Raji (cell line): ENCODE results near the gene ADAMTS9.

Experiments used
- POLR2A ChIP-seq: IDR thresholded peaks from 2 replicates; pipeline ENCODE4 v1.6.1; 2011; ENCODE audit warnings: low read depth, low read length, control low read depth; ENCODE audit not compliant: insufficient read depth

ADAMTS9 gene

DNA sequence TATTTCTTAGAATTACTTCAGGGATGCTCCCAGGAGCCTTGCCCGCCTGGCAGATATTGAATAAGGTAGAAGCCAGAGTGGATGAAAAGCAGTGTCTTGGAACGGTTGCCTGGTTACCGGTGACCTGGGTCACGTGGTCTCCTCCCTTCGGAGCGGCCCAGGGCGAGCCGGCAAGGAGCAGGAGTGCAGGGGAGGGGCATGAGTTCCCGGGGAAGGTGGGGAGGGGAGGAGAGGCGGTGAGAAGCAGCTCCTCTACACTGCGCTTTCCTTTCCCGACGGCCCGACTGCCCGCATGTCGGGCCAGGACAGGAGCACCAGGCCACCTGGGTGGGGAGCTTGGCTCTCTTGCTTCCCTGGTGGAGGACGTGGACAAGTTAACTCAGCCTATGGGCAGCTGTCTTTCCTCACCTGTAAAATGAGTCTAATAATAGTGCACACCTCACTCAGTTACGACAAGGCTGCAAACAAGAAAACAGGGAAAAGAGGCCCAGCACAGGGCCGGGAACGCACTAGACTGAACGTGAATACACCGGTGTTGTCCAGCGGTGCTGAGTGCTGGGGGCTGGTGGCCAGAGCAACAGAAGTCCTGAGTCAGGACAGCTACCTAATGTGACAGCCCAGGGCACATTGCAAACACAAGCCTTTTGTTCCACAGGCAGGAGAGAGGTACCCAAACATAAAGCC, 198.3 kb downstream of the ADAMTS9 start:
- no peak for TF ChIP-seq POLR2A

GRCh38 chr3:64488939-64489338, 198.9 kb downstream of the ADAMTS9 start:
- no peak for TF ChIP-seq POLR2A

DNA sequence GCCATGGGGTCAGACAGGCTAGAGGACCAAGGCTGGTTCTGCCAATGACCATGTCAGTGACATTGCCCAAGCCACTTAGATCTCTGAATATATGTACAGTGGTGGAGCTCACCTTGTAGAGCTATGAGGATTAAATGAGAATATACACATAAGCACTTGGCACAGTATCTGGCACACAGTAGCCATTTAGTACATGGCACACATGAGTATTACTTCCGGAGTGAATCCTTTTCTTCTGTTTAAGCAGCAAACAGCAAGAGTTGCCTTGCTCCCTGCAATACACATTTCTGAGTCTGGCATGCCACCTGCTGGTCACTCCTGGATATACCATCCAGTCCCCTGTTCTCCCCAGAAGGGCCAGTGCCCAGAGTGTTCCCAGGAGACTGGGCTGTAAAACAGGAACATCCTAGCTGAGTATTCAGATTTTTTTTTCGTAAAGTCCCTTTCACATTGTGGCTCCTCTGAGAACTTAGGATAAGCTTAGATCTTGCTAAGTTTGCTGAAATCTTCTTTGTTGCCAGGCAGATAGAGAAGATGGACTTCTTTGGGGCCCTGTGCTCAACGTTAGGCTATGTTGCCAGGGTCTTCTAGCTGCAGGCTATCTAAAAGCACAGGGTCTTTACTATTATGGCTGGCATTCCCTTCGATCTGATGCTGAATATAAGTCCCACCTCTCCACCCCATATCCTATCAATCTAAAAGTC, 203.4 kb downstream of the ADAMTS9 start:
- no peak for TF ChIP-seq POLR2A

DNA sequence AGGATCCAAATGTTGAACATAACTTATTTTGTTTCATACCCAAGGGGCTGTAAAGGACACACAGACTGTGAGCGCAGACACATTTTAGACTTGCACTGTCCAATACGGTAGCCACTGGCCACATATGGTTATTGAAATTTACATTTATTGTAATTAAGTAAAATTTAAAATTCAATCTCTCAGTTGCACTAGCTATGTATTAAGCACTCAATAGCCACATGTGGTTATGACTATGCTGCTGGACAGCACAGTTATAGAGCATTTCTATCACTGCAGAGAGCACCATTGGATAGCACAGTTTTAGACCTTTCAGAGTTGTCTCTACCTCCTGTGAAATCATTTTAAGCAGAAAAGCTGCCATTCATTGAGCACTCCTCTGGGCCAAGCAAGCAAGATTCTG, 204.3 kb downstream of the ADAMTS9 start:
- TF ChIP-seq POLR2A, result no peak

DNA sequence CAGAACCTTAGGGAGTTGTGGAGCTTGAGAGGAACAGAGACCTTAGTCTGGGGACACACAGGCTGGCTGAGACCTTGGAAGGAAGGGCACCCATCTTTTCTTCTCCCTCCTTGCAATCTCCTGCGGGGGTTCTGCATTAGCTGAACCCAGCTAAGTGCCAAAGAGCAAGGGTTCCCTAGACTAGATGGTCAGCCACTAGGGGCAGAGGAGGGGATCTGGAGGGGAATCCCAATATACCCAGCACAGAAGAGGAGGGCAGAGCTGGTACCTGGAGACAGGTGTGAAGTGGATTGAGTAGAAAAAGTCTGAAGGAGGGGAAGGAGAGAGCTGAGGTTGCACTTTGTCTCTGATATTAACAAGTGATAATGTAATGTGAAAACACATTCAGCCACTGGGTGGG, 212.8 kb downstream of the ADAMTS9 start:
- no peak for TF ChIP-seq POLR2A

- no peak for TF ChIP-seq POLR2A
These were observed 214.3 kb downstream of the ADAMTS9 start for GRCh38 chr3:64473466-64473865.

DNA sequence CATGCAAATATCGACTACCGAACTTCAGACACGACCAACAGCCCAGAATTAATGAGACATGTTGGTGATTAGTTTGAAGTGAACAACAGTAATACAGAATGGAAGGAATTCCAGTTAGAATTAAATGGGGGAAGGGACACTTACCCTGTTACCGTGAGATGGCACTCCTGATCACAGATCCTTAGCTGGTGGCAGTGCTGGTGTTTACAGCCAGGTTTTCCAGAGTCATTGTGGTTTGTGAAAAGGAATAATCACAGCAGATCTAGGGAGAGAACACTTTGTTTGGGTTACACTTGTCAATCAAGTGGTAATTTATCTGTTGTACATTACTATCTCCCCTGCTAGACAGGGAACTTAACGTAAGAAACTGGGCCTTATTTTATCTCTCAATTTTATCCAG, 217.4 kb downstream of the ADAMTS9 start:
- no peak for TF ChIP-seq POLR2A

- TF ChIP-seq POLR2A, result no peak
These were observed 220.4 kb downstream of the ADAMTS9 start for GRCh38 chr3:64467255-64467944.
